MM.1S (cell line): Measurements from ENCODE around the gene CHMP2A.

Source experiments
- CTCF ChIP-seq: fragments of 300-600 bp; sonication (generic); IDR thresholded peaks from 2 replicates; pipeline ENCODE4 v1.5.1; 2016; ENCODE audit warnings: antibody characterized with exemption, low read length, mixed read lengths
- EZH2 ChIP-seq: fragments of 300-600 bp; sonication (generic); optimal IDR thresholded peaks from 2 replicates; pipeline ENCODE3; 2017; ENCODE audit warnings: low read depth, mild to moderate bottlenecking, antibody characterized with exemption, low read length, mixed read lengths

- TF ChIP-seq CTCF (no peak), EZH2 (no peak)
Observed at GRCh38 chr19:58554494-58555368, at the start of gene CHMP2A.
